SK-N-SH (cell line): ENCODE measurements around the gene GSG1L. TPM values are rescaled to one million over a fixed set of nuclear protein-coding genes. Genes with fewer than 3 reads are reported as not detected.
A peak's percentile ranks its signal among the peaks of the same experiment; 100 is the strongest.

Experiments
- CTCF ChIA-PET: fragments of 300-600, 350-600 bp; formaldehyde crosslinking; extraction: SDS; loops from one replicate; lab custom pipeline; 2021; lab: Yijun Ruan, JAX
- POLR2A ChIA-PET: fragments of 350-600 bp; sonication (Branson Sonifier 250); formaldehyde crosslinking; extraction: SDS; loops from one replicate; lab custom pipeline; 2020; ENCODE audit warnings: antibody characterized with exemption, inconsistent platforms; lab: Yijun Ruan, JAX
- DNase-seq: peaks from one replicate; pipeline ENCODE4 v3.0.0; 2012
- H2AFZ ChIP-seq: fragments of 200-600 bp; sonication (generic); 2 replicates; pipeline ENCODE4 v1.8.1; 2016; ENCODE audit warnings: antibody characterized with exemption, mild to moderate bottlenecking, low read depth
- H3F3A ChIP-seq: fragments of 200-600 bp; sonication (generic); replicated peaks from 2 replicates; pipeline ENCODE3; 2016; ENCODE audit warnings: antibody characterized with exemption, mild to moderate bottlenecking; ENCODE audit not compliant: insufficient read depth
- H3K27ac ChIP-seq, 2 experiments: fragments of 200-500 bp in 1 of 2; fragments of 200-600 bp in 1 of 2; sonication (Bioruptor generic) in 1 of 2; sonication (generic), shearing (Covaris generic) in 1 of 2; 2 replicates each; pipeline versions ENCODE4 v1.5.1 to v1.6.1; 2014 to 2016; ENCODE audit warnings: low read depth in 2 of 2, inconsistent platforms in 1 of 2, low read length in 1 of 2, mild to moderate bottlenecking in 1 of 2, mixed read lengths in 1 of 2
- H3K27me3 ChIP-seq: fragments of 200-600 bp; sonication (generic), shearing (Covaris generic); 2 replicates; pipeline ENCODE4 v1.6.1; 2016; ENCODE audit warnings: mixed run types; ENCODE audit not compliant: insufficient read depth
- H3K36me3 ChIP-seq, 2 experiments: fragments of 200-500 bp in 1 of 2; fragments of 200-600 bp in 1 of 2; sonication (Bioruptor generic) in 1 of 2; sonication (generic) in 1 of 2; replicated peaks in 1 of 2; 2 replicates each; pipeline versions ENCODE3 to v1.5.1; 2014 to 2016; ENCODE audit warnings: low read length in 1 of 2, mild to moderate bottlenecking in 1 of 2; ENCODE audit not compliant: insufficient read depth in 2 of 2, control insufficient read depth in 1 of 2
- H3K4me1 ChIP-seq, 2 experiments: fragments of 200-500 bp in 1 of 2; fragments of 200-600 bp in 1 of 2; sonication (Bioruptor generic) in 1 of 2; sonication (generic), shearing (Covaris generic) in 1 of 2; 2 replicates each; pipeline versions ENCODE4 v1.5.1 to v1.6.1; 2014 to 2016; ENCODE audit warnings: low read depth in 1 of 2, low read length in 1 of 2, mixed run types in 1 of 2; ENCODE audit not compliant: insufficient read depth in 2 of 2, control insufficient read depth in 1 of 2
- H3K4me2 ChIP-seq: fragments of 200-600 bp; sonication (generic), shearing (Covaris generic); 2 replicates; pipeline ENCODE4 v1.6.1; 2017; ENCODE audit warnings: mixed run types
- H3K4me3 ChIP-seq, 2 experiments: fragments of 200-500 bp in 1 of 2; fragments of 200-600 bp in 1 of 2; sonication (Bioruptor generic) in 1 of 2; sonication (generic), shearing (Covaris generic) in 1 of 2; 2 replicates each; pipeline versions ENCODE4 v1.5.1 to v1.8.1; 2014 to 2016; ENCODE audit warnings: low read depth in 2 of 2, inconsistent platforms in 1 of 2, low read length in 1 of 2, mild to moderate bottlenecking in 1 of 2, mixed read lengths in 1 of 2, moderate library complexity in 1 of 2
- H3K79me2 ChIP-seq: fragments of 200-600 bp; sonication (generic); 2 replicates; pipeline ENCODE4 v1.8.1; 2017; ENCODE audit warnings: mild to moderate bottlenecking; ENCODE audit not compliant: insufficient read depth
- H3K9ac ChIP-seq: fragments of 200-600 bp; sonication (generic); 2 replicates; pipeline ENCODE4 v1.6.1; 2017; ENCODE audit warnings: mixed run types
- H3K9me2 ChIP-seq: fragments of 200-600 bp; sonication (generic); 2 replicates; pipeline ENCODE4 v1.6.1; 2017; ENCODE audit warnings: mixed run types
- H3K9me3 ChIP-seq: fragments of 200-600 bp; sonication (generic); 2 replicates; pipeline ENCODE4 v1.6.1; 2017; ENCODE audit warnings: mixed run types, mild to moderate bottlenecking, moderate library complexity
- H4K20me1 ChIP-seq: fragments of 200-600 bp; sonication (generic); 2 replicates; pipeline ENCODE4 v1.6.1; 2017; ENCODE audit warnings: mild to moderate bottlenecking, mixed run types; ENCODE audit not compliant: insufficient read depth
- CHD2 ChIP-seq: fragments of 150-350 bp; IDR thresholded peaks from 2 replicates; pipeline ENCODE4 v1.6.1; 2018; ENCODE audit warnings: low read length; ENCODE audit not compliant: partially characterized antibody
- EZH2phosphoT487 ChIP-seq: fragments of 200-600 bp; sonication (generic); IDR thresholded peaks from 2 replicates; pipeline ENCODE4 v1.6.1; 2017; ENCODE audit warnings: low read depth, mixed run types, mild to moderate bottlenecking, antibody characterized with exemption, moderate library complexity, borderline replicate concordance
- FOXJ3 ChIP-seq: sonication (generic); formaldehyde crosslinking; IDR thresholded peaks from 2 replicates; pipeline ENCODE4 v1.5.1; 2020; ENCODE audit warnings: mild to moderate bottlenecking, missing genetic modification reagents
- FOXM1 ChIP-seq: IDR thresholded peaks from 2 replicates; pipeline ENCODE4 v1.4.0; 2012; ENCODE audit warnings: low read depth, mild to moderate bottlenecking
- GABPA ChIP-seq: IDR thresholded peaks from 2 replicates; pipeline ENCODE4 v1.4.0; 2012; ENCODE audit warnings: low read depth, mild to moderate bottlenecking
- GATA2 ChIP-seq: sonication (generic); formaldehyde crosslinking; IDR thresholded peaks from 2 replicates; pipeline ENCODE4 v1.5.0; 2020; ENCODE audit warnings: mild to moderate bottlenecking, missing genetic modification reagents
- MEF2A ChIP-seq: IDR thresholded peaks from 2 replicates; pipeline ENCODE4 v1.4.0; 2012; ENCODE audit warnings: low read depth, borderline replicate concordance
- RCOR1 ChIP-seq: fragments of 150-350 bp; IDR thresholded peaks from 2 replicates; pipeline ENCODE4 v1.6.1; 2017; ENCODE audit warnings: antibody characterized with exemption, low read length
- RFX5 ChIP-seq: IDR thresholded peaks from 2 replicates; pipeline ENCODE4 v1.6.1; 2012; ENCODE audit warnings: mild to moderate bottlenecking, improper control_type of control experiment, low read length
- SIN3A ChIP-seq: IDR thresholded peaks from 2 replicates; pipeline ENCODE4 v1.6.1; 2012; ENCODE audit warnings: low read depth, mild to moderate bottlenecking, low read length, moderate library complexity, borderline replicate concordance
- TCF12 ChIP-seq: IDR thresholded peaks from 2 replicates; pipeline ENCODE4 v1.4.0; 2012
- YY1 ChIP-seq: IDR thresholded peaks from 2 replicates; pipeline ENCODE4 v1.4.0; 2012; ENCODE audit warnings: low read depth, mild to moderate bottlenecking
- WGBS: methylation state at CpG from one replicate; pipeline ENCODE4 v1.1.6; 2017; ENCODE audit warnings: low lambda C conversion rate; 5-methylcytosine and 5-hydroxymethylcytosine counted together
- polyA plus RNA-seq, 3 experiments: library from polyadenylated mRNA; depleted of rRNA; stranded (reverse); fragments of >200 nt; gene quantifications; 2 replicates each; pipeline ENCODE4 v1.2.3, GENCODE V29; 2012
- TF ChIP-seq, protein P1 (sequence below): IDR thresholded peaks from 2 replicates; pipeline ENCODE4; 2012
- TF ChIP-seq, protein P2 (sequence below): IDR thresholded peaks from 2 replicates; pipeline ENCODE4 v1.6.1; 2012; ENCODE audit warnings: mild to moderate bottlenecking, low read depth, low read length, moderate library complexity
- TF ChIP-seq, protein P3 (sequence below): fragments of 150-350 bp; IDR thresholded peaks from 2 replicates; pipeline ENCODE4 v1.6.1; 2016; ENCODE audit warnings: mild to moderate bottlenecking, low read depth, low read length

GSG1L gene
- polyA plus RNA-seq, 1 of the 3 experiments (the other 2 are of a cell fraction), result not detected

DNA sequence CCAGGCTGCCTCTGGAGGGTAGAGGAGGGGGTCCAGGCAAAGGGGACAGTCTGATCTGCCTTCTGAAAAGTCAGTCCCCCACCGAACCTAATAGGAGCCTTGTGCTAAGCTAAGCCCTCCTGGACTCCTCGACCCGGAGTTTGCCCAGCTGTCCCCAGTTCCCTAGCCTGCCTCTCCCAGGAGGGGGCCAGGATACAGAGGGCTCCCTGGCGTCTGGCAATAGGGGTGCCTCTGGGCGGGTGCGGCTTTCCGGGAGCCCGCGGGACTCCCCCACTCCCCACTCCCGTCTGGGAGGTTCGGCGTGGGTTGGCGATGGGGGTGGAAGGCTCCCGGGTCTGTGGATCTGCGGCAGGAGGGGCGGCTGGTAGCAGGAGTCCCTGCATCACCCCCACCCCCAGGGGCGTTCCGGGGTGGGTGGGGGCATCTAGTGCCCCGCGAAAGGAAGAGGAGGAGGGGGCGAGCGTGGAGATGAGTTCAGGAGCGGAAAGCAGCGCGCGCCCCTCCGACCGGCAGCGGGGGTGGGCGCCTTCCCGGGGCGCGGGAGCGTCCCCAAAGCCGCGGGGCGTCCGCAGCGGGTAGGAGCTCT is 1.2 kb downstream of the GSG1L start:
- no peak overlapping the region for H3K4me2 ChIP-seq
- H2AFZ ChIP-seq, result no peak overlapping the region
- peak; percentile 53 for DNase-seq
- ChIA-PET POLR2A (no interaction called here), CTCF (interaction anchor here (0.7 to 14.1 kb wide), 7 partner anchors 9 to 457 kb away, joined by 3 to 172 read pairs (median 11); no protein-coding TSS in a partner anchor)
- no peaks in the 10 kb centered on the region for H3K4me1 ChIP-seq
- TF ChIP-seq FOXM1, result no peak
- TF ChIP-seq, protein P1, sequence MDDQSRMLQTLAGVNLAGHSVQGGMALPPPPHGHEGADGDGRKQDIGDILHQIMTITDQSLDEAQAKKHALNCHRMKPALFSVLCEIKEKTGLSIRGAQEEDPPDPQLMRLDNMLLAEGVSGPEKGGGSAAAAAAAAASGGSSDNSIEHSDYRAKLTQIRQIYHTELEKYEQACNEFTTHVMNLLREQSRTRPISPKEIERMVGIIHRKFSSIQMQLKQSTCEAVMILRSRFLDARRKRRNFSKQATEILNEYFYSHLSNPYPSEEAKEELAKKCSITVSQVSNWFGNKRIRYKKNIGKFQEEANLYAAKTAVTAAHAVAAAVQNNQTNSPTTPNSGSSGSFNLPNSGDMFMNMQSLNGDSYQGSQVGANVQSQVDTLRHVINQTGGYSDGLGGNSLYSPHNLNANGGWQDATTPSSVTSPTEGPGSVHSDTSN, result no peak
- TF ChIP-seq SIN3A, result no peak
- TF ChIP-seq GABPA, result no peak
- no peak for TF ChIP-seq CHD2
- TF ChIP-seq, protein P2, sequence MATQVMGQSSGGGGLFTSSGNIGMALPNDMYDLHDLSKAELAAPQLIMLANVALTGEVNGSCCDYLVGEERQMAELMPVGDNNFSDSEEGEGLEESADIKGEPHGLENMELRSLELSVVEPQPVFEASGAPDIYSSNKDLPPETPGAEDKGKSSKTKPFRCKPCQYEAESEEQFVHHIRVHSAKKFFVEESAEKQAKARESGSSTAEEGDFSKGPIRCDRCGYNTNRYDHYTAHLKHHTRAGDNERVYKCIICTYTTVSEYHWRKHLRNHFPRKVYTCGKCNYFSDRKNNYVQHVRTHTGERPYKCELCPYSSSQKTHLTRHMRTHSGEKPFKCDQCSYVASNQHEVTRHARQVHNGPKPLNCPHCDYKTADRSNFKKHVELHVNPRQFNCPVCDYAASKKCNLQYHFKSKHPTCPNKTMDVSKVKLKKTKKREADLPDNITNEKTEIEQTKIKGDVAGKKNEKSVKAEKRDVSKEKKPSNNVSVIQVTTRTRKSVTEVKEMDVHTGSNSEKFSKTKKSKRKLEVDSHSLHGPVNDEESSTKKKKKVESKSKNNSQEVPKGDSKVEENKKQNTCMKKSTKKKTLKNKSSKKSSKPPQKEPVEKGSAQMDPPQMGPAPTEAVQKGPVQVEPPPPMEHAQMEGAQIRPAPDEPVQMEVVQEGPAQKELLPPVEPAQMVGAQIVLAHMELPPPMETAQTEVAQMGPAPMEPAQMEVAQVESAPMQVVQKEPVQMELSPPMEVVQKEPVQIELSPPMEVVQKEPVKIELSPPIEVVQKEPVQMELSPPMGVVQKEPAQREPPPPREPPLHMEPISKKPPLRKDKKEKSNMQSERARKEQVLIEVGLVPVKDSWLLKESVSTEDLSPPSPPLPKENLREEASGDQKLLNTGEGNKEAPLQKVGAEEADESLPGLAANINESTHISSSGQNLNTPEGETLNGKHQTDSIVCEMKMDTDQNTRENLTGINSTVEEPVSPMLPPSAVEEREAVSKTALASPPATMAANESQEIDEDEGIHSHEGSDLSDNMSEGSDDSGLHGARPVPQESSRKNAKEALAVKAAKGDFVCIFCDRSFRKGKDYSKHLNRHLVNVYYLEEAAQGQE, result no peak
- no peak for TF ChIP-seq FOXJ3 (CRISPR knock-in tag)
- TF ChIP-seq TCF12, result no peak
- TF ChIP-seq YY1, result no peak
- TF ChIP-seq RCOR1, result no peak
- TF ChIP-seq GATA2 (CRISPR knock-in tag), result no peak
- TF ChIP-seq EZH2phosphoT487, result no peak
- TF ChIP-seq RFX5, result no peak
- TF ChIP-seq, protein P3, sequence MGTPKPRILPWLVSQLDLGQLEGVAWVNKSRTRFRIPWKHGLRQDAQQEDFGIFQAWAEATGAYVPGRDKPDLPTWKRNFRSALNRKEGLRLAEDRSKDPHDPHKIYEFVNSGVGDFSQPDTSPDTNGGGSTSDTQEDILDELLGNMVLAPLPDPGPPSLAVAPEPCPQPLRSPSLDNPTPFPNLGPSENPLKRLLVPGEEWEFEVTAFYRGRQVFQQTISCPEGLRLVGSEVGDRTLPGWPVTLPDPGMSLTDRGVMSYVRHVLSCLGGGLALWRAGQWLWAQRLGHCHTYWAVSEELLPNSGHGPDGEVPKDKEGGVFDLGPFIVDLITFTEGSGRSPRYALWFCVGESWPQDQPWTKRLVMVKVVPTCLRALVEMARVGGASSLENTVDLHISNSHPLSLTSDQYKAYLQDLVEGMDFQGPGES, result no peak
- no peak for TF ChIP-seq MEF2A
- no peaks in the 10 kb centered on the region for H3K9me2 ChIP-seq
- H3K9ac ChIP-seq, result no peak overlapping the region
- no peaks in the 10 kb centered on the region for H3F3A ChIP-seq
- WGBS, result 16% methylated on average over 6 of the region's 39 CpGs
- H3K27ac ChIP-seq, result no peak overlapping the region
- H3K36me3 ChIP-seq, result no peaks in the 10 kb centered on the region
- no peaks in the 10 kb centered on the region for H4K20me1 ChIP-seq
- H3K9me3 ChIP-seq, result no peaks in the 10 kb centered on the region
- H3K4me3 ChIP-seq, result no peak overlapping the region
- peaks cover 34% of the 10 kb centered on the region for H3K27me3 ChIP-seq
- no peaks in the 10 kb centered on the region for H3K79me2 ChIP-seq
